ENCODE data around the gene GAL3ST1.

Gene GAL3ST1, protein sequence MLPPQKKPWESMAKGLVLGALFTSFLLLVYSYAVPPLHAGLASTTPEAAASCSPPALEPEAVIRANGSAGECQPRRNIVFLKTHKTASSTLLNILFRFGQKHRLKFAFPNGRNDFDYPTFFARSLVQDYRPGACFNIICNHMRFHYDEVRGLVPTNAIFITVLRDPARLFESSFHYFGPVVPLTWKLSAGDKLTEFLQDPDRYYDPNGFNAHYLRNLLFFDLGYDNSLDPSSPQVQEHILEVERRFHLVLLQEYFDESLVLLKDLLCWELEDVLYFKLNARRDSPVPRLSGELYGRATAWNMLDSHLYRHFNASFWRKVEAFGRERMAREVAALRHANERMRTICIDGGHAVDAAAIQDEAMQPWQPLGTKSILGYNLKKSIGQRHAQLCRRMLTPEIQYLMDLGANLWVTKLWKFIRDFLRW

DNA sequence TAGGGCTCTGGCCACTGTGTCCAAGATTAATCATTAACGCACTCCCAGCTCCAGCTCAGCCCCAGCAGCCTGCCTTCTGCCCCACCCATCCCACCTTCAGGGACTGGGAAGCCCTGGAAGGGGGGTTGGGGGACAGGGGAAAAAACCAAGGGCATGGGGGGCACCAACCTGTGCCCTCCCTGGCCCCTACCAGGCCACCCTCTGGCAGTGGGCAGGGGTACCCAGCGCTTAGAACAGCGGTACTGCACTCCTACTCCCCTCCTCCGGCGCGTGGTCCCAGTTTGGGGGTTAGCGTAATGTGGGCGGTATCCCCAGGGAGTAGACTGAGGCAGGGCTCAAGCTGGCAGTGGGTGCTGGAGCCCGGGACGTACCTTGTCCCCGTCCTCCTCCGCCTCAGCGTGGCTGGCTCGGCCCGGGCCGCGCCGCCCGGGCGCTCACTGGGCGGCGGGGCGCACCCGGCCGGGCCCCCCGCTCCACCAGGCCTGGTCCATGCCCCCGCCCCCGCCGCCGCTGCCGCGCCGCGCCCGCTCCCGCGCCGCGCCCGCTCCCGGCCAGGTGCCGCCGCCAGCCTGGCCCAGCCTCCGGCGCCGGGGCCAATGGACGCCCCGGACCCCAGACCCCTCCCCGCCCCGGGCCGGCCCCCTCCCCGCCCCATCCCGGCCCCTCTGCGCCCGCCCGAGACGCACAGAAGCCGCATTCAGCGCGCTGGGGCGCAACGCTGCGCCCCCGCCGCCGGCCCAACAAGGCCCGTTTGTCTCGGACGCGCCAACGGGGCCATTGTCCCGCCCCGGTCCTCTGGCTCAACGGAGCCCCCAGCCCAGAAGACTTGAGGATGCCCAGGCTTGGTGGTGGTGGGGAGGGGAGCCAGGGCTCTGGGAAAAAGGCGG is at the start of gene GAL3ST1:
Gene GAL3ST1 (minus strand): TSS at position 571 of the 887 bp plus-strand sequence. CDS start 17,273 bp downstream, outside the sequence.
- TF ChIP-seq, protein P1, sequence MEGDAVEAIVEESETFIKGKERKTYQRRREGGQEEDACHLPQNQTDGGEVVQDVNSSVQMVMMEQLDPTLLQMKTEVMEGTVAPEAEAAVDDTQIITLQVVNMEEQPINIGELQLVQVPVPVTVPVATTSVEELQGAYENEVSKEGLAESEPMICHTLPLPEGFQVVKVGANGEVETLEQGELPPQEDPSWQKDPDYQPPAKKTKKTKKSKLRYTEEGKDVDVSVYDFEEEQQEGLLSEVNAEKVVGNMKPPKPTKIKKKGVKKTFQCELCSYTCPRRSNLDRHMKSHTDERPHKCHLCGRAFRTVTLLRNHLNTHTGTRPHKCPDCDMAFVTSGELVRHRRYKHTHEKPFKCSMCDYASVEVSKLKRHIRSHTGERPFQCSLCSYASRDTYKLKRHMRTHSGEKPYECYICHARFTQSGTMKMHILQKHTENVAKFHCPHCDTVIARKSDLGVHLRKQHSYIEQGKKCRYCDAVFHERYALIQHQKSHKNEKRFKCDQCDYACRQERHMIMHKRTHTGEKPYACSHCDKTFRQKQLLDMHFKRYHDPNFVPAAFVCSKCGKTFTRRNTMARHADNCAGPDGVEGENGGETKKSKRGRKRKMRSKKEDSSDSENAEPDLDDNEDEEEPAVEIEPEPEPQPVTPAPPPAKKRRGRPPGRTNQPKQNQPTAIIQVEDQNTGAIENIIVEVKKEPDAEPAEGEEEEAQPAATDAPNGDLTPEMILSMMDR (IDR thresholded peaks at IDR 0.05) = no peak

DNA sequence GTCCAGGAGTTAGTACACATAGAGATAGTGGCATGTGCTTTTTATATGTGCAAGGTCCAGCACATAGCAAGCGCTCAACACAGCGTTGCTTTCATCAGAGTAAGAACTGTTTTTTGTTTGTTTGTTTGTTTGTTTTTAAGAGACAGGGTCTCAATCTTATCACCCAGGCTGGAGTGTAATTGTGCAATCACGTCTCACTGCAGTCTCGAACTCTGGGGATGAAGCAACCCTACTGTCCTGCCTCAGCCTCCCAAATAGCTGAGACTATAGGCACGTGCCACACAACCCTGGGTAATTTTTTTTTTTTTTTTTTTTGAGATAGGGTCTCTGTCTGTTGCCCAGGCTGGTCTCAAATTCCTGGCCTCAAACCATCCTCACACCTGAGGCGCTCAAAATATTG is 43.4 kb upstream of the GAL3ST1 start:
- TF ChIP-seq, protein P1 (IDR thresholded peaks at IDR 0.05) = no peak

DNA sequence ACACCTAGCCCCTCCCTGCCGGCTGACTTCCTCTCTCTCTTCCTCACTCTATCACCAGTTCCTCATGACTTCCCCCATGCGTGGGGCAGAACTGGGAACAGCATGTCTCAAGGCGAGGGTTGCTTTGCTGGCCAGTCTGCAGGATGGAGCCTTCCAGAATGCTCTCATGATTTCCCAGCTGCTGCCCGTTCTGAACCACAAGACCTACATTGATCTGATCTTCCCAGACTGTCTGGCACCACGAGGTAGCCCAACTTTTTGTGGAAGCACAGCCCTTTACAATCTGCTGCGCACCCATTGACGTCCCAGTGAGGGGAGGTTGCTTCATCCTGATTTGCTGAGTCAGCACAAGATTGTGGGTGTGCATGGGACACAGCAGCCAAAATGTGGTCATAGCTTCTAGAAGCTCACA is 41.1 kb upstream of the GAL3ST1 start:
- TF ChIP-seq, protein P1 (IDR thresholded peaks at IDR 0.05) = no peak

DNA sequence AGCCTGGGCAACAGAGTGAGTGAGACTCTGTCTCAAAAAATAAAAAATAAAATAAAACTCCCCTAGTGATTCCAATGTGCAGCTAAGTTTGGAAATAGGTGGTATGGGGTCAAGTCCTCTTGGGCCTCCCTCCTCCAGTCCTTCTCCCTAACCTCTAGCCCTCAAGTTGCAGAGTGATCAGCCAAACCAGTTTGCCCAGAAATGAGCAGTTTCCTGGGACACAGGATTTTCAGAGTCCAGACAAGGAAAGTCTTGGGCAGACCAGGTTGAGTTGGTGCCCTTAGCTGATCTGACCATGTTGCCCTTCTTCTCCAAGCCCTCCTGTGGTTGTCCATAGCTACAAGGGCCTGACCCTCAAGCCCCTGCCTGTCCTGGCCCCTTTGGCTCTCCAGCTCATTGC is 40.4 kb upstream of the GAL3ST1 start:
- TF ChIP-seq, protein P1 (IDR thresholded peaks at IDR 0.05) = no peak

DNA sequence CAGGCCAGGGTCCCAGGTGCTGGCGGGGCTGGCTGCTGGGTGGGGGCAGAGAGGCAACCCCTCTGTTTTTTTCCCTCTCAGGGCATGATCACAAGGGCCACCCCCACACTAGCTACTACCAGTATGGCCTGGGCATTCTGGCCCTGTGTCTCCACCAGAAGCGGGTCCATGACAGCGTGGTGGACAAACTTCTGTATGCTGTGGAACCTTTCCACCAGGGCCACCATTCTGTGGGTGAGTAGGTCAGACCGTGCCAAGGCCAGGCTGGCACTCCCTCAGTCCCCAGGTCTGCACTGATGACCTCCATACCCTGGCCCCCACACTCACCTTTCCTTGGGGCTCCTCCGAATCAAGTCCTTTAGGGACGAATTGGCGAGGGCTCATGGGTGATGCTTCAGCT is 39.8 kb upstream of the GAL3ST1 start:
- TF ChIP-seq, protein P1 (IDR thresholded peaks at IDR 0.05) = no peak

DNA sequence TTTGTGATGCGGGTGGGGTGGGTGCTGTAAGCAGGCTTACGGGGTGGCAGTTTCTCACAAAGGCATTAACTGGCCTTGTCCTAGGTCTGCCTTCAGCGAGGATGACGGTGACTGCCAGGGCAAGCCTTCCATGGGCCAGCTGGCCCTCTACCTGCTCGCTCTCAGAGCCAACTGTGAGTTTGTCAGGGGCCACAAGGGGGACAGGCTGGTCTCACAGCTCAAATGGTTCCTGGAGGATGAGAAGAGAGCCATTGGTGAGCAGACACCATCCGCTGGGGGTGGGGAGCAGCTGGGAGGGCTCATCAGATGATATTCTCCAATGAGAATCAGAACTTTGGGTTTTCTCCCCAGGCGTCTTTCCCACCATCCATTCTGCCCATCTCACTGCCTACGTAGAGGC is 38.3 kb upstream of the GAL3ST1 start:
- TF ChIP-seq, protein P1 (IDR thresholded peaks at IDR 0.05) = no peak

DNA sequence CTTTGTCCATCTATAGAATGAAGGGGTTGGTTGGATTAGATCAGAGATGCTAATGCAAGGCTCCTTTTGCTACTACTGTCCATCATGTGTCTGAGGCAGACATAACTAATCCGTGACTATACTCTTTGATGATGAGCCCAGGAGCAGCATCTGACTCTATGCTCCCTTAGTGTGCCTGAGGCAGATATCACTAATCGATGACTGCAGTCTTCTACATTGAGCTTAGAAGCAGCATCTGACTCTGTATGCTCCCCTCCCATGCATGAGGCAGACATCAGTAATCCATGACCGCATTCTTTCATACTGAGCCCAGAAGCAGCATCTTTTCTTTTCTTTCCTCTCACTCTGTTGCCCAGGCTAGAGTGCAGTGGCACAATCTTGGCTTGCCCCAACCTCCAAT is 36.7 kb upstream of the GAL3ST1 start:
- TF ChIP-seq, protein P1 (IDR thresholded peaks at IDR 0.05) = no peak
